SKM-1 (cell line): ENCODE measurements around the gene BCCIP.

Experiments
- DNase-seq: peaks from one replicate; lab custom pipeline; 2025; ENCODE audit not compliant: unreplicated experiment; lab: John Stamatoyannopoulos, UW

The BCCIP gene

GRCh38 chr10:125843603-125844329 is 20.4 kb downstream of the BCCIP start:
- DNase-seq: no peak

GRCh38 chr10:125844751-125845221 is 21.4 kb downstream of the BCCIP start:
- DNase-seq: no peak

DNA sequence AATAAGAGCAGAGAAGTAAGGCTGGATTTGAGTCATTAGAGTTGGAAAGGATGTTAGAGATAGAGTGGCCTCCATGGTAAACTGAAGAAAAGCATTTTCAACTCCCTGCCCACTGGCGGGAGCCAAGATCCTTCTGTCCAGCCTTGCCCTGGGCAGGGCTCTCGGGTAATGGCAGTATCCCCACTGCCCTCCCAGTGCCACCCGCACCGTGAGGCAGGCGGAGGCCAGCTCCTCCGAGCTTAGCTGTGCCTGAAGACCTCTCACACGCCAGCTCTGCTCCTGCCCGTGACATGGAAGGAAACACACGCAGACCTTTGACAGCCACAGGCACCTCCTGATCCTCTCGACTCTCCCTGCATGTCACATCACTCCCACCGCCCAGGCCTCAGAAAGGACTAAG is 22.3 kb downstream of the BCCIP start:
- no peak for DNase-seq

DNA sequence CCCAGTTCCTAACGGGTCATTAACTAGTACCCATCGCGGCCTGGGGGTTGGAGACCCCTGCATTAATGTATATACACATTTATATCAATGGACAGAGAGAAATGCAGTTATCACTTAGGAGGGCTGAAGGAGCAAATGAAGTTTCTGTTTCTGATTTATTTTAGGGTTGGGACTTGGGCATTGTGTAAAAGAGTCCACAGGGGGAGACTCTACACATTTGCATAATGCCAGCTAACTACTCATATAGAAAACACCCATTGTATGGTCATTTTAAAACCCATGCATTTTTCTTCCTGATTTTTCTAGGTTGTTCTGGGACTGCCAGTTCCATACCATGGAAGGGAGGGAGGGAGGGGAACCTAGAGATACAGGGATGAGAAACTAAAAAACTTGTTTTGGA is 23.5 kb downstream of the BCCIP start:
- no peak for DNase-seq

- DNase-seq: no peak
Measured at GRCh38 chr10:125848371-125848770, 25.0 kb downstream of the BCCIP start.

DNA sequence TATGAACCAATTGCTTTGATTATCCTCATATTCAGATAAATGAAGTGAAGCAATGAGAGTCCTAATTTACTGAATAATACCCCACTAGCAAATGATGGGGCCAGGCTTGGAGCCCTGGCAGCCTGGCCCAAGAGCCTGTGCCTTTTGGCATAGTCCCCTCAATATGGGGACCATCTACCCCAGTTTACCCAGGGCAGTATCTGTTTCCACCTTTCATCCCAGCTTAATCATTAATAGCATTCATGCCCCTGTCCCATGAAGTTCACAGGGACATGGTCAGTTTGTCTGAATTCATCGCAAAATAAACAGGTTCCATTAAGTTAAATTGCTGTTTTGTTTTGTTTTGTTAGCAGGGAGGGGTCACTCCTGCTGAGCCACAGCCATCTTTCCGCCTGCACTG is 25.5 kb downstream of the BCCIP start:
- no peak for DNase-seq

DNA sequence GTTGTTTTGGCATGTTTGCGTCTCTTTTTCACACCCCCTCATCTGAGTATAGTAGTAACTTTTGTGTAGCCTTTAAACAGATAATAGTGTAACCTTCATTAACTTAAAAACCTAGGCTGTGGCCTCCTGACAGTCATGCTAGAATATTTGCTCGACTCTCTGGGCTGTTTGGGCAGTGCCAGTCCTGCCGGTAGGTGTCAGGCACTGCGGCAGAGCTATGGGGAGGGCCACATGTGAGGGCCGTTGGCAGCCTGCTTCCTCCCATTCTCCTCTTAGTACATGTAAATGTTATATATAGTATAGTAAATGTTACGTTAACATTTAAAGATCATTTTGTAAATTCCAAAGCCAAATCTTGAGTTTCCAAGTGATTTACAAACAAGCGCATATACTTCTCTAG is 26.1 kb downstream of the BCCIP start:
- no peak for DNase-seq

- no peak for DNase-seq
Measured at GRCh38 chr10:125850766-125851731, 27.7 kb downstream of the BCCIP start.

GRCh38 chr10:125852487-125852886 is 29.1 kb downstream of the BCCIP start:
- no peak for DNase-seq

DNA sequence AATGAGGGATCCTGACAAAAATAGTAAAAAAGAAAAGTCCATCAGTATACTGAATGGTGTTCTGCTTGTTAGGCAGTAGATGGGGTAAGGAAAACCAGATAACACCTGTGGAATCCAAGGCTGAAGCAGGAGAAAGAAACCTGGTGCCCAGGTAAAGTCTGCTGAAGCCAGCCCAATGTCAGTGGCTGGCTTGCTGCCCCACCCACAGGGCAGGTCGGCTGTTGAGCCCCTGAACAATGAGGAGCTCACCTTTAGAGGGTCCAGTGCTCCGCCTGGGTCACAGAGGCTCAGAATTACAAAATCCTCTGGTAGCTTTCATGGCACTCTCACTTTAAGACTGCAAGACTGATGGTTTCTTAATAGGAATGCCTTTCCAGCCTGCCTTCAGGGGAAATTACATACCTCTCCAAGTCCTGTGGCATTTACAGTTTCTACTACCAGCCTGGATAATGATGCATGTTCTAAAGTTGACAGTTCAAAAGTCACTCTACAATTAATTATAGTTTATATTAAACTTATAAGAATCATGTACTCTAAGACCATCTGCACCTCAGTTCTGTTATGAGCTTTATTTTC is 33.9 kb downstream of the BCCIP start:
- no peak for DNase-seq

DNA sequence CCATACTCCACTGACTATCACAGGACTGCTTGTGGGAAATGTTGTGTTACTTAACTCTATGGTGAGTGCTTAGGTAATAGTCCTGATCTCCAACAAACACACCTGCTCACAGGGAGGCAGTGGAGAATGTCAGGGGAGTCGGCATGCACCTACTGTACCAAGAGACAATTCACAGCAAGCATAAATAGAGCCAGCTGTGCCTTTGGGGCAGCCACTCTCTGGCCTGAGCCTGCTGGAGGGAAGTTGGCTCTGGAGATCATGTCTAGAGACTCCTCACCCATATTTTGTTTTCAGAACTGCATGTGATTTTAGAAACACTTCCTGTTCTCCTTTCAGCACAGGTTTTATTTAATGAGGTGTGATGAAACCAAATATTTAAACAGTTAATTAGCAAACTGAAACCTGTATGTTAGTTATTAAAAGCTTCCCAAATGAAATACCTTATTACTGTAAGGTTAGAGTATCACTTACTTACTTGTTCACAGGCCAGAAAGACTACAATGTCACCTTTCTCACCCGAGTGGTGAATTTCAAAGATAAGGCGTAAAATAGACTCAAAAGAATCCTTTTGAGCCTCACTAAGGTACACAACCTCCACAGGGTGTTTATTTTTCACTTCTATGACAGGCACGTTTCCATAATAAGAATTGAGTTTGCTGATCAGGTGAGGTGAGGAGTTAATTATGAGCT is 35.9 kb downstream of the BCCIP start:
- DNase-seq: no peak

DNA sequence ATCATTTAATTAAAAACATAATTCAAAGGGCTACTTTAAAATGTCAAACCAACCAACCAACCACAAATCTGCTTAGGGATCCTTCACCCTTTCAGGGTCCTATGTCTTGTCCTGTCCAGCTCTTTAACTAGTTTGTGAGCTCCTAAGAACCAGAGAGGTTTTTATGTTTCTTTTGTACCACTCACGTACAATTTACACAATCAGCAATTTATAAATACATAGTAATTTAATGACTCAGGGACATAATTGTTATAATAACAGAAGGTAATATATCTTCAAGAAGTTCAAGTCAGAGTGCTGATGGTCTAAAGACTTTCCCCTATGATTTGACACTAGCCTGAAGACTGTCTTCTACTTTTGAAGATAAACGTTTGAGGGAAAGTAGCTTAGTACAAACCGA is 41.8 kb downstream of the BCCIP start:
- no peak for DNase-seq

- DNase-seq: no peak
Measured at GRCh38 chr10:125866421-125867029, 43.2 kb downstream of the BCCIP start.

- DNase-seq: peak; percentile 24
Measured at GRCh38 chr10:125868372-125868975, 45.1 kb downstream of the BCCIP start.

DNA sequence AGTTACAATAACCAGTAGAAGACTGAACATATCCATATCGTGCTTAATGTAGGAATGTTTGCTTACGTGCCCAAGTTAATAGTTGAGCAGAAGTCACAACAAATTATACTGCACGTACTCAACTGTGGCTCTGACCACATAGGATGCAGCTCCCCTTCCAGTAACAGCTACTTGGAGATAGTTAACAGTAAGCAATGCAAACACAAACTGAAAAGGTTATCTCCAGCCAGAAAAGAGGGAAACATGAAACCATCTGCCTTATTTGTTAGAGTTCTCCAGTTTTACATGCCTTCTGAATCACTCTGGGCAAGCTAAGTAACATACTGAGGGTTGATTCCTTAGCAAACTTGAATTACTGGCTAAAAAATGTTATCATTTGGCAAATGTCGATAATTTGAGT is 48.0 kb downstream of the BCCIP start:
- DNase-seq: no peak

GRCh38 chr10:125878957-125879835 is 55.9 kb downstream of the BCCIP start:
- no peak for DNase-seq

GRCh38 chr10:125880719-125881118 is 57.4 kb downstream of the BCCIP start:
- DNase-seq: no peak

DNA sequence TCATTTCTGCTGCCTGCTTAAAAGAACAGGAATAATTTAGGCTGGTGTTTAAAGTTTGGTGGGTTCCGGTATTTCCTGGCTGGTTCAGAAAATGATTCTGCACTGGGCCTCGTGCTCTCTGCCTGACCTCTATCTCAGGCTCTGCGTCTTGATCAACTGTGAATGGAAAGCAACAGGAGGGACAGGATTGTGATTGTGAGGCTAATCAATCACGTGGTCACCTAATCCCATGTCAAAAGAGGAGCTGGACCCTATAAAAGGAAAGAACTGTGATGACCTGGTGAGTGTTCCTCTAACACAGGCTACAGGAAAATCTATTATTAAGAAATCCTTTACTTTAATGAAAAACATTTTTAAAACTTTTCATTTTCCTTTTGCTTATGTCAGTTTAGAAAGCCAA is 57.8 kb downstream of the BCCIP start, which contains the start of gene DHX32:
DHX32 (minus strand) TSS at position 101 of the 400 bp plus-strand sequence. CDS start 468 bp downstream, outside the sequence.
- DNase-seq: no peak

- no peak for DNase-seq
Measured at GRCh38 chr10:125882596-125882995, 59.2 kb downstream of the BCCIP start.
